GM12801 (cell line): ENCODE data around the gene CHURC1.

Source experiments
- CTCF ChIP-seq: IDR thresholded peaks from one replicate; pipeline ENCODE4 v1.5.1; 2011; ENCODE audit warnings: control low read depth; ENCODE audit not compliant: insufficient read length; ENCODE audit errors: extremely low read depth

The CHURC1 gene

DNA sequence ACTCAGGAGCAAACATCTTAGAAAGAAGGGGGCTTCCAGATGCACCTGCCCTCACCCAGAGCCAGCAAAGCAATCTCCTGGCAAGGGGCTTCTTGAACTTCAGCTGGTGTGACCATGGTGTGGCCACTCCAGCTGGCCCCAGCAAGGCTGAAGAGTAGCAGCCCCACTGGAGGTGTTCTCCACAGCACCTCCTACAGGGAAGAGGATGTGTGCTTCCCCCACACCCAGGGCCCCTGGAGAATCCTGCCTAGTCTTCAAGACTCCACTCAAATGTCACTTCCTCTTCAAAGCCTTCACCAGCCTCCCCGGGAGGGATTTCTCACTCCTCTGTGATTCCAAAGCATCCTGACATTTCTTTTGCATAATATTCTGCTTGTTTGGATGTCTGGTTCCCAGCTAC lies 49.4 kb downstream of the CHURC1 start:
- no peak for TF ChIP-seq CTCF

- TF ChIP-seq CTCF = no peak
These were observed 51.2 kb downstream of the CHURC1 start for GRCh38 chr14:64965356-64966000.

DNA sequence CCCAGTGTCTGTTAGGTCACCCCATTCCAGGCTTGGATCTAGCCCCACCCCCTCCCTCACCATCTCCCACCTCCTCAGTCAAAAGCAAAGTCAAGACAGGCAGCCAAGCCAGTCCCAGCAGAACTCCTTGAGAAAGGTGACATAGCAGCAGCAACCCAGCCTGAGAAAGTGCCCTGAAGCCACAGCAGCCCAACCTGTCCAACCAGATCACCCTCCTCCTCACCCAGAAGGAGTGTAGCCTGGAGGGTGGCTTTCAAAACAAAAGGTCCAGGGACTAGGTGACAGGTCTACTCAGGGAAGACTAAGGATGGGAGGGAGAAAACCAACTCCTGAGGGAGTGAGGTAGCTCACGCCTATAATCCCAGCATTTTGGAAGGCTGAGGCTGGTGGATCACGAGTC lies 52.7 kb downstream of the CHURC1 start:
- no peak for TF ChIP-seq CTCF

DNA sequence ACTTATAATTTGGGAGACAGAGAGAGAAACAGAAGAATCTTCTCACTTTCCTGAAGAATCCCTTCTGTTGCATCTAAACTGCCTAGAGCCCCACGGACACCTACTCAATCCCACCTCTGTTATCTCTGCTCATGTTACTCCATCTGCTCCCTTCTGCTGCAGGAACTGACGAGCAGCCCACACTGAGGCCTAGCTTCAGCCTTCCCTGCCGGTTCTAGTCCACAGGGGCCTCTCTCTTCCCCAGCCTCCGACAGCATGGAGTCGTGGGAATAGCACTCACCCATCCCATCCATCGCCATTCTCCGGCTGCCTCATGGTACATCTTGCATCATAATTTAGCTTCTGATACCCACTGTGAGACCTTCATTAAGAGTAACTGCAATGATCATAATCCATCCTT lies 53.9 kb downstream of the CHURC1 start:
- no peak for TF ChIP-seq CTCF

DNA sequence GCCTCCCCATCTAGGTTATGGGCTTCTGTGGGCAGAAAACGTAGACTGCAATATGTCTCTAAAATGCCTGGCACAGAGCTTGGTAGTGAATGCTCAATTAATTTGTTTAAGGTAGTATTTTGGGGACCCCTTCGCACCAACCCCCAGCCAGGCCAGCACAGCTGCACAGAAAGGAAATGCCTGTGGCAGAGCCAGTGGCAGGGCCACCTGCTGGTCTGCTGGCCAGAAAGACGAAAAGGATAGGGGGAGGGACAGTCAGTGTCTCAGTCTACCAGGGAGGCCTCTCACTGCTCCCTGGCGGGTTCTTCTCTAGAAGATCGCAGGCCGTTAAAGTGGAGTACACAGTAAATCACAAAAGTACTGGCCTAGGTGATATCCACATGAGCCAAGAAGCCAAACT lies 54.4 kb downstream of the CHURC1 start:
- TF ChIP-seq CTCF = no peak

- TF ChIP-seq CTCF = no peak
These were observed 55.8 kb downstream of the CHURC1 start for GRCh38 chr14:64970041-64970440.

- TF ChIP-seq CTCF = no peak
These were observed 56.7 kb downstream of the CHURC1 start for GRCh38 chr14:64970776-64971477.
